ENCODE measurements around the gene RNF150.

GRCh38 chr4:140931911-140932310 is 201.4 kb downstream of the RNF150 start:
- TF ChIP-seq CTCF (IDR thresholded peaks at IDR 0.05; ENCODE audit: low read depth, low read length, missing input control) (no peak), YY1 (IDR thresholded peaks at IDR 0.05) (no peak), REST (IDR thresholded peaks at IDR 0.05) (no peak), MAX (IDR thresholded peaks at IDR 0.05) (no peak), EGR1 (IDR thresholded peaks at IDR 0.05; ENCODE audit: low read depth in 2 of 2) (no peak), JUND (IDR thresholded peaks at IDR 0.05) (no peak), SP1 (IDR thresholded peaks at IDR 0.05) (no peak), FOXA1 (IDR thresholded peaks at IDR 0.05) (no peak), ZBTB33 (IDR thresholded peaks at IDR 0.05) (no peak)
